Measurements from ENCODE around the gene SMIM20.

DNA sequence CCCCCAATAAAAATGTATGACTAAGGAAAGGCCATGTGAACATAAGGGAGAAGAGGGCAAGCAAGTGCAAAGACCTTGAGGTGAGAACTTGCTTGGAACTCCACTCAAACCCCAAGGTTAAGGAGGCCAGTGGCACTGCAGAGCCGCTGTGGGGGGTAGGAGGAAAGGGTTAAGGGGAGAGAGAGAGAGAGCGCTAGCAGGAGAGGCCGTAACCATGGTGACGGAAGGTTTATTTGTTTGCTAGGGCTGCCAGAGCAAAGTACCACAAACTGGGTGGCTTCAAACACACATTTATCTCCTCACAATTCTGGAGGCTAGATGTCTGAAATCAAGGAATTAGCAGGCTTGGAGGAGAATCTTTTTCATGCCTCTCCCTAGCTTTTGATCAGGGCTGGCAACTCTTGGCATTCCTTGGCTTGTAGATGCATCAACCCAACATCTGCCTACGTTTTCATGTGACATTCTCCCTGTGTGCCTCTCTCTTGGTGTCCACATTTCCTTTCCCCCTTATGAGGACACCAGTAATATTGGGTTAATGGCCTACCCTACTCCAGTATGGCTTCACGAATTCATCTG lies 35.2 kb downstream of the SMIM20 start:
- TF ChIP-seq, protein P1, sequence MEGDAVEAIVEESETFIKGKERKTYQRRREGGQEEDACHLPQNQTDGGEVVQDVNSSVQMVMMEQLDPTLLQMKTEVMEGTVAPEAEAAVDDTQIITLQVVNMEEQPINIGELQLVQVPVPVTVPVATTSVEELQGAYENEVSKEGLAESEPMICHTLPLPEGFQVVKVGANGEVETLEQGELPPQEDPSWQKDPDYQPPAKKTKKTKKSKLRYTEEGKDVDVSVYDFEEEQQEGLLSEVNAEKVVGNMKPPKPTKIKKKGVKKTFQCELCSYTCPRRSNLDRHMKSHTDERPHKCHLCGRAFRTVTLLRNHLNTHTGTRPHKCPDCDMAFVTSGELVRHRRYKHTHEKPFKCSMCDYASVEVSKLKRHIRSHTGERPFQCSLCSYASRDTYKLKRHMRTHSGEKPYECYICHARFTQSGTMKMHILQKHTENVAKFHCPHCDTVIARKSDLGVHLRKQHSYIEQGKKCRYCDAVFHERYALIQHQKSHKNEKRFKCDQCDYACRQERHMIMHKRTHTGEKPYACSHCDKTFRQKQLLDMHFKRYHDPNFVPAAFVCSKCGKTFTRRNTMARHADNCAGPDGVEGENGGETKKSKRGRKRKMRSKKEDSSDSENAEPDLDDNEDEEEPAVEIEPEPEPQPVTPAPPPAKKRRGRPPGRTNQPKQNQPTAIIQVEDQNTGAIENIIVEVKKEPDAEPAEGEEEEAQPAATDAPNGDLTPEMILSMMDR (IDR thresholded peaks at IDR 0.05): no peak
- TF ChIP-seq POLR2A (IDR thresholded peaks at IDR 0.05): no peak

All from esophagus squamous epithelium (tissue), 4 donors.